WTC11 (cell line): ENCODE measurements around the gene SORCS2. TPM values are rescaled to one million over a fixed set of nuclear protein-coding genes. Genes with fewer than 3 reads are reported as not detected.

Experiments used
- ATAC-seq: fragments of 200-7000 bp; cut with Tn5 transposase; 2 replicates; pipeline ENCODE4 v1.10.0; 2021; ENCODE audit warnings: mild to moderate bottlenecking, moderate library complexity
- CTCF ChIA-PET: fragments of 300-600 bp; sonication (Branson Sonifier 250); formaldehyde crosslinking; loops from one replicate; lab custom pipeline; 2021; ENCODE audit warnings: antibody characterized with exemption; lab: Charles Lee
- POLR2A ChIA-PET: fragments of 350-600 bp; sonication (Branson Sonifier 250); formaldehyde crosslinking; loops from one replicate; lab custom pipeline; 2021; ENCODE audit warnings: antibody characterized with exemption; lab: Charles Lee
- DNase-seq: peaks from one replicate; pipeline ENCODE4 v3.0.0; 2021; ENCODE audit warnings: low spot score
- H3K27ac Mint-ChIP-seq: 2 replicates; pipeline ENCODE4 v1.8.0; 2021; ENCODE audit warnings: mixed read lengths
- H3K27me3 Mint-ChIP-seq: 2 replicates; pipeline ENCODE4 v1.8.0; 2021; ENCODE audit warnings: low read depth, mild to moderate bottlenecking, moderate library complexity, mixed read lengths
- H3K36me3 Mint-ChIP-seq: 2 replicates; pipeline ENCODE4 v1.8.0; 2021; ENCODE audit warnings: mixed read lengths
- H3K4me1 Mint-ChIP-seq: 2 replicates; pipeline ENCODE4 v1.8.0; 2022; ENCODE audit warnings: mixed read lengths
- H3K4me3 Mint-ChIP-seq: 2 replicates; pipeline ENCODE4 v1.8.0; 2021; ENCODE audit warnings: mild to moderate bottlenecking, moderate library complexity, mixed read lengths
- H3K9me3 Mint-ChIP-seq: 2 replicates; pipeline ENCODE4 v1.8.0; 2021; ENCODE audit warnings: mixed read lengths
- AFF4 ChIP-seq: sonication (generic); formaldehyde crosslinking; IDR thresholded peaks from 2 replicates; pipeline ENCODE4 v1.8.1; 2023; ENCODE audit warnings: mild to moderate bottlenecking, missing genetic modification reagents, borderline replicate concordance
- ARID4B ChIP-seq: sonication (generic); formaldehyde crosslinking; IDR thresholded peaks from 2 replicates; pipeline ENCODE4 v1.8.0; 2023; ENCODE audit warnings: missing genetic modification reagents, mild to moderate bottlenecking, borderline replicate concordance
- CDX4 ChIP-seq: fragments of 250-450 bp; sonication (Bioruptor Pico); IDR thresholded peaks from 2 replicates; pipeline ENCODE4 v1.9.0; 2021; ENCODE audit warnings: moderate library complexity, mild to moderate bottlenecking, inconsistent platforms, borderline replicate concordance
- ERG ChIP-seq: fragments of 250-450 bp; sonication (Bioruptor Pico); IDR thresholded peaks from 2 replicates; pipeline ENCODE4 v1.8.0; 2021; ENCODE audit warnings: mild to moderate bottlenecking
- FOXK1 ChIP-seq: sonication (generic); formaldehyde crosslinking; IDR thresholded peaks from 2 replicates; pipeline ENCODE4 v1.8.0; 2022; ENCODE audit warnings: mild to moderate bottlenecking, moderate library complexity, missing genetic modification reagents
- JAZF1 ChIP-seq: fragments of 250-450 bp; sonication (Bioruptor Pico); IDR thresholded peaks from 2 replicates; pipeline ENCODE4 v1.9.0; 2021; ENCODE audit warnings: moderate library complexity, mild to moderate bottlenecking, inconsistent platforms
- MAX ChIP-seq: sonication (generic); formaldehyde crosslinking; IDR thresholded peaks from 2 replicates; pipeline ENCODE4 v1.8.0; 2022; ENCODE audit warnings: mild to moderate bottlenecking, missing genetic modification reagents
- MXD4 ChIP-seq: fragments of 250-450 bp; sonication (Bioruptor Pico); IDR thresholded peaks from 2 replicates; pipeline ENCODE4 v1.8.0; 2021; ENCODE audit warnings: mild to moderate bottlenecking, moderate library complexity, borderline replicate concordance
- NFATC4 ChIP-seq: fragments of 250-450 bp; sonication (Bioruptor Pico); IDR thresholded peaks from 2 replicates; pipeline ENCODE4 v1.9.0; 2021; ENCODE audit warnings: mild to moderate bottlenecking
- NFE2L1 ChIP-seq: sonication (generic); formaldehyde crosslinking; IDR thresholded peaks from 2 replicates; pipeline ENCODE4 v1.8.1; 2023; ENCODE audit warnings: missing genetic modification reagents
- NR2C2 ChIP-seq: sonication (generic); formaldehyde crosslinking; IDR thresholded peaks from 2 replicates; pipeline ENCODE4 v1.8.0; 2022; ENCODE audit warnings: mild to moderate bottlenecking, missing genetic modification reagents
- RORB ChIP-seq: fragments of 250-450 bp; sonication (Bioruptor Pico); IDR thresholded peaks from 2 replicates; pipeline ENCODE4 v1.9.0; 2021; ENCODE audit warnings: mild to moderate bottlenecking
- SOX15 ChIP-seq: fragments of 250-450 bp; sonication (Bioruptor Pico); IDR thresholded peaks from 2 replicates; pipeline ENCODE4 v1.9.0; 2021; ENCODE audit warnings: mild to moderate bottlenecking
- TEAD1 ChIP-seq: sonication (generic); formaldehyde crosslinking; IDR thresholded peaks from 2 replicates; pipeline ENCODE4 v1.8.0; 2022; ENCODE audit warnings: mild to moderate bottlenecking, missing genetic modification reagents
- USF2 ChIP-seq: sonication (generic); formaldehyde crosslinking; IDR thresholded peaks from 2 replicates; pipeline ENCODE4 v1.8.1; 2023; ENCODE audit warnings: mild to moderate bottlenecking, missing genetic modification reagents, moderate library complexity
- ZBTB21 ChIP-seq: sonication (generic); formaldehyde crosslinking; IDR thresholded peaks from 2 replicates; pipeline ENCODE4 v1.8.1; 2023; ENCODE audit warnings: mild to moderate bottlenecking, missing genetic modification reagents, borderline replicate concordance
- ZNF121 ChIP-seq: sonication (generic); formaldehyde crosslinking; IDR thresholded peaks from 2 replicates; pipeline ENCODE4 v1.8.0; 2023; ENCODE audit warnings: missing genetic modification reagents
- ZNF219 ChIP-seq: sonication (generic); formaldehyde crosslinking; IDR thresholded peaks from 2 replicates; pipeline ENCODE4 v1.8.0; 2023; ENCODE audit warnings: missing genetic modification reagents, mild to moderate bottlenecking, borderline replicate concordance
- total RNA-seq: library from RNA; stranded (reverse); gene quantifications from 3 replicates; pipeline ENCODE4 v1.2.3, GENCODE V29; 2021
- TF ChIP-seq, protein P1 (sequence below): sonication (generic); formaldehyde crosslinking; IDR thresholded peaks from 2 replicates; pipeline ENCODE4 v1.8.1; 2022; ENCODE audit warnings: missing genetic modification reagents, borderline replicate concordance
- TF ChIP-seq, protein P2 (sequence below): sonication (generic); formaldehyde crosslinking; IDR thresholded peaks from 2 replicates; pipeline ENCODE4 v1.8.0; 2023; ENCODE audit warnings: missing genetic modification reagents
- TF ChIP-seq, protein P3 (sequence below): sonication (generic); formaldehyde crosslinking; IDR thresholded peaks from 2 replicates; pipeline ENCODE4 v1.8.1; 2023; ENCODE audit warnings: mild to moderate bottlenecking, moderate library complexity, missing genetic modification reagents

Gene SORCS2
- total RNA-seq, 1 experiment from 2014 or later = 6.6 TPM

- TF ChIP-seq, protein P1, sequence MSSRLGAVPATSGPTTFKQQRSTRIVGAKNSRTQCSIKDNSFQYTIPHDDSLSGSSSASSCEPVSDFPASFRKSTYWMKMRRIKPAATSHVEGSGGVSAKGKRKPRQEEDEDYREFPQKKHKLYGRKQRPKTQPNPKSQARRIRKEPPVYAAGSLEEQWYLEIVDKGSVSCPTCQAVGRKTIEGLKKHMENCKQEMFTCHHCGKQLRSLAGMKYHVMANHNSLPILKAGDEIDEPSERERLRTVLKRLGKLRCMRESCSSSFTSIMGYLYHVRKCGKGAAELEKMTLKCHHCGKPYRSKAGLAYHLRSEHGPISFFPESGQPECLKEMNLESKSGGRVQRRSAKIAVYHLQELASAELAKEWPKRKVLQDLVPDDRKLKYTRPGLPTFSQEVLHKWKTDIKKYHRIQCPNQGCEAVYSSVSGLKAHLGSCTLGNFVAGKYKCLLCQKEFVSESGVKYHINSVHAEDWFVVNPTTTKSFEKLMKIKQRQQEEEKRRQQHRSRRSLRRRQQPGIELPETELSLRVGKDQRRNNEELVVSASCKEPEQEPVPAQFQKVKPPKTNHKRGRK = no peak
- TF ChIP-seq MAX (no peak), FOXK1 (CRISPR knock-in tag) (no peak), TEAD1 (no peak)
Measured at GRCh38 chr4:7287918-7288280, 95.6 kb downstream of the SORCS2 start (continued).

GRCh38 chr4:7288751-7289523, 96.6 kb downstream of the SORCS2 start:
- ATAC-seq (no peak), DNase-seq (no peak)
- CTCF ChIA-PET = no interaction called here
- H3K27me3 Mint-ChIP-seq = no peaks in the 10 kb centered on the region
- peaks cover 3% of the 10 kb centered on the region; the same call in 1 of the 2 replicates for H3K4me1 Mint-ChIP-seq
- no peaks in the 10 kb centered on the region for H3K9me3 Mint-ChIP-seq
- POLR2A ChIA-PET = no interaction called here
- no peak overlapping the region for H3K4me3 Mint-ChIP-seq
- H3K27ac Mint-ChIP-seq = no peak overlapping the region
- no peaks in the 10 kb centered on the region for H3K36me3 Mint-ChIP-seq
- TF ChIP-seq MXD4 (CRISPR knock-in tag) (no peak), USF2 (CRISPR knock-in tag) (no peak), ZNF121 (CRISPR knock-in tag) (no peak), ERG (CRISPR knock-in tag) (no peak), JAZF1 (CRISPR knock-in tag) (no peak), ZBTB21 (no peak), AFF4 (CRISPR knock-in tag) (no peak), NFATC4 (CRISPR knock-in tag) (no peak), CDX4 (CRISPR knock-in tag) (no peak), ZNF219 (CRISPR knock-in tag) (no peak), RORB (CRISPR knock-in tag) (no peak), SOX15 (CRISPR knock-in tag) (no peak), ARID4B (CRISPR knock-in tag) (no peak), NR2C2 (CRISPR knock-in tag) (no peak), NFE2L1 (no peak)
- TF ChIP-seq, protein P2, sequence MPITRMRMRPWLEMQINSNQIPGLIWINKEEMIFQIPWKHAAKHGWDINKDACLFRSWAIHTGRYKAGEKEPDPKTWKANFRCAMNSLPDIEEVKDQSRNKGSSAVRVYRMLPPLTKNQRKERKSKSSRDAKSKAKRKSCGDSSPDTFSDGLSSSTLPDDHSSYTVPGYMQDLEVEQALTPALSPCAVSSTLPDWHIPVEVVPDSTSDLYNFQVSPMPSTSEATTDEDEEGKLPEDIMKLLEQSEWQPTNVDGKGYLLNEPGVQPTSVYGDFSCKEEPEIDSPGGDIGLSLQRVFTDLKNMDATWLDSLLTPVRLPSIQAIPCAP (CRISPR knock-in tag) = no peak
- TF ChIP-seq, protein P3, sequence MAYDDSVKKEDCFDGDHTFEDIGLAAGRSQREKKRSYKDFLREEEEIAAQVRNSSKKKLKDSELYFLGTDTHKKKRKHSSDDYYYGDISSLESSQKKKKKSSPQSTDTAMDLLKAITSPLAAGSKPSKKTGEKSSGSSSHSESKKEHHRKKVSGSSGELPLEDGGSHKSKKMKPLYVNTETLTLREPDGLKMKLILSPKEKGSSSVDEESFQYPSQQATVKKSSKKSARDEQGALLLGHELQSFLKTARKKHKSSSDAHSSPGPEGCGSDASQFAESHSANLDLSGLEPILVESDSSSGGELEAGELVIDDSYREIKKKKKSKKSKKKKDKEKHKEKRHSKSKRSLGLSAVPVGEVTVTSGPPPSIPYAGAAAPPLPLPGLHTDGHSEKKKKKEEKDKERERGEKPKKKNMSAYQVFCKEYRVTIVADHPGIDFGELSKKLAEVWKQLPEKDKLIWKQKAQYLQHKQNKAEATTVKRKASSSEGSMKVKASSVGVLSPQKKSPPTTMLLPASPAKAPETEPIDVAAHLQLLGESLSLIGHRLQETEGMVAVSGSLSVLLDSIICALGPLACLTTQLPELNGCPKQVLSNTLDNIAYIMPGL (CRISPR knock-in tag) = no peak
